GM12892 (cell line): ENCODE data around the gene CACNA1G. TPM values are rescaled to one million over a fixed set of nuclear protein-coding genes. Genes with fewer than 3 reads are reported as not detected.

ENCODE experiments used
- DNase-seq: peaks from one replicate; pipeline ENCODE4 v3.0.0; 2011; ENCODE audit not compliant: insufficient read length
- FAIRE-seq: peaks from 2 replicates; lab custom pipeline; 2011; peaks lifted over from hg19 to GRCh38; lab: Jason Lieb, UNC
- POLR2A ChIP-seq: IDR thresholded peaks from 2 replicates; pipeline ENCODE4 v1.6.1; 2011; ENCODE audit warnings: low read depth, low read length, control low read depth
- POLR2AphosphoS5 ChIP-seq: IDR thresholded peaks from 2 replicates; pipeline ENCODE4 v1.6.1; 2011; ENCODE audit warnings: low read depth, low read length, control low read depth
- TAF1 ChIP-seq: IDR thresholded peaks from 2 replicates; pipeline ENCODE4 v1.6.1; 2011; ENCODE audit warnings: low read depth, mild to moderate bottlenecking, control low read depth, low read length, borderline replicate concordance
- polyA plus RNA-seq: library from polyadenylated mRNA; unstranded; fragments of >200 nt; gene quantifications from one replicate; pipeline ENCODE4 v1.2.1, GENCODE V29; 2012; ENCODE audit warnings: missing spikeins, inconsistent platforms; ENCODE audit not compliant: missing spikeins

The CACNA1G gene
- 0.15 TPM for polyA plus RNA-seq

GRCh38 chr17:50560185-50560824 lies at the start of gene CACNA1G:
Gene CACNA1G, plus strand, starts transcription at chr17:50560715. Its CDS starts 745 bp downstream, at chr17:50561460.
- FAIRE-seq (peak; percentile 93), DNase-seq (peak; percentile 99)
- no peak for TF ChIP-seq POLR2A
- no peak for TF ChIP-seq TAF1
- no peak for TF ChIP-seq POLR2AphosphoS5

- peak; percentile 73 for DNase-seq
- peak; percentile 88 for FAIRE-seq
These were observed 49.5 kb upstream of the CACNA1G start for GRCh38 chr17:50511058-50511457.

GRCh38 chr17:50513495-50513894 lies 47.0 kb upstream of the CACNA1G start:
- TF ChIP-seq TAF1 (no peak), POLR2A (no peak), POLR2AphosphoS5 (no peak)
- no peak for FAIRE-seq
- DNase-seq, result no peak

More at GRCh38 chr17:50511058-50511457, 49.5 kb upstream of the CACNA1G start:
- TF ChIP-seq POLR2AphosphoS5, result no peak
- no peak for TF ChIP-seq POLR2A
- no peak for TF ChIP-seq TAF1

- no peak for DNase-seq
- TF ChIP-seq POLR2AphosphoS5, result no peak
- no peak for TF ChIP-seq TAF1
- no peak for FAIRE-seq
These were observed 46.1 kb upstream of the CACNA1G start for GRCh38 chr17:50514388-50514787.

GRCh38 chr17:50514936-50515702 lies 45.4 kb upstream of the CACNA1G start:
- no peak for TF ChIP-seq POLR2A
- TF ChIP-seq POLR2AphosphoS5, result no peak
- TF ChIP-seq TAF1, result no peak
- FAIRE-seq, result no peak
- no peak for DNase-seq

GRCh38 chr17:50517011-50517410 lies 43.5 kb upstream of the CACNA1G start:
- DNase-seq (no peak), FAIRE-seq (no peak)
- TF ChIP-seq POLR2A (no peak), POLR2AphosphoS5 (no peak), TAF1 (no peak)

GRCh38 chr17:50517504-50518383 lies 42.8 kb upstream of the CACNA1G start:
- FAIRE-seq, result no peak
- DNase-seq, result no peak
- no peak for TF ChIP-seq TAF1

GRCh38 chr17:50518384-50519023 lies 42.0 kb upstream of the CACNA1G start:
- TF ChIP-seq POLR2AphosphoS5 (no peak), TAF1 (no peak), POLR2A (no peak)
- no peak for FAIRE-seq
- DNase-seq, result no peak

- no peak for TF ChIP-seq TAF1
- TF ChIP-seq POLR2AphosphoS5, result no peak
- no peak for TF ChIP-seq POLR2A
- FAIRE-seq (no peak), DNase-seq (no peak)
These were observed 41.2 kb upstream of the CACNA1G start for GRCh38 chr17:50519141-50519834.

GRCh38 chr17:50520483-50520882 lies 40.0 kb upstream of the CACNA1G start:
- DNase-seq, result no peak
- no peak for TF ChIP-seq POLR2A
- TF ChIP-seq TAF1, result no peak
- no peak for TF ChIP-seq POLR2AphosphoS5
- no peak for FAIRE-seq

- FAIRE-seq (no peak), DNase-seq (no peak)
These were observed 39.0 kb upstream of the CACNA1G start for GRCh38 chr17:50521514-50521913.

GRCh38 chr17:50522766-50523165 lies 37.7 kb upstream of the CACNA1G start:
- FAIRE-seq (no peak), DNase-seq (no peak)
- TF ChIP-seq TAF1 (no peak), POLR2AphosphoS5 (no peak), POLR2A (no peak)

More at GRCh38 chr17:50521514-50521913, 39.0 kb upstream of the CACNA1G start:
- TF ChIP-seq POLR2AphosphoS5 (no peak), TAF1 (no peak), POLR2A (no peak)
